SK-N-SH (cell line): ENCODE measurements around the gene AVPR2. TPM values are rescaled to one million over a fixed set of nuclear protein-coding genes. Genes with fewer than 3 reads are reported as not detected.

Experiments used
- CTCF ChIA-PET: fragments of 300-600, 350-600 bp; formaldehyde crosslinking; extraction: SDS; loops from one replicate; lab custom pipeline; 2021; lab: Yijun Ruan, JAX
- POLR2A ChIA-PET: fragments of 350-600 bp; sonication (Branson Sonifier 250); formaldehyde crosslinking; extraction: SDS; loops from one replicate; lab custom pipeline; 2020; ENCODE audit warnings: antibody characterized with exemption, inconsistent platforms; lab: Yijun Ruan, JAX
- DNase-seq: peaks from one replicate; pipeline ENCODE4 v3.0.0; 2012
- H2AFZ ChIP-seq: fragments of 200-600 bp; sonication (generic); 2 replicates; pipeline ENCODE4 v1.8.1; 2016; ENCODE audit warnings: antibody characterized with exemption, mild to moderate bottlenecking, low read depth
- H3F3A ChIP-seq: fragments of 200-600 bp; sonication (generic); replicated peaks from 2 replicates; pipeline ENCODE3; 2016; ENCODE audit warnings: antibody characterized with exemption, mild to moderate bottlenecking; ENCODE audit not compliant: insufficient read depth
- H3K27ac ChIP-seq, 2 experiments: fragments of 200-500 bp in 1 of 2; fragments of 200-600 bp in 1 of 2; sonication (Bioruptor generic) in 1 of 2; sonication (generic), shearing (Covaris generic) in 1 of 2; 2 replicates each; pipeline versions ENCODE4 v1.5.1 to v1.6.1; 2014 to 2016; ENCODE audit warnings: low read depth in 2 of 2, inconsistent platforms in 1 of 2, low read length in 1 of 2, mild to moderate bottlenecking in 1 of 2, mixed read lengths in 1 of 2
- H3K27me3 ChIP-seq: fragments of 200-600 bp; sonication (generic), shearing (Covaris generic); 2 replicates; pipeline ENCODE4 v1.6.1; 2016; ENCODE audit warnings: mixed run types; ENCODE audit not compliant: insufficient read depth
- H3K36me3 ChIP-seq, 2 experiments: fragments of 200-500 bp in 1 of 2; fragments of 200-600 bp in 1 of 2; sonication (Bioruptor generic) in 1 of 2; sonication (generic) in 1 of 2; replicated peaks in 1 of 2; 2 replicates each; pipeline versions ENCODE3 to v1.5.1; 2014 to 2016; ENCODE audit warnings: low read length in 1 of 2, mild to moderate bottlenecking in 1 of 2; ENCODE audit not compliant: insufficient read depth in 2 of 2, control insufficient read depth in 1 of 2
- H3K4me1 ChIP-seq, 2 experiments: fragments of 200-500 bp in 1 of 2; fragments of 200-600 bp in 1 of 2; sonication (Bioruptor generic) in 1 of 2; sonication (generic), shearing (Covaris generic) in 1 of 2; 2 replicates each; pipeline versions ENCODE4 v1.5.1 to v1.6.1; 2014 to 2016; ENCODE audit warnings: low read depth in 1 of 2, low read length in 1 of 2, mixed run types in 1 of 2; ENCODE audit not compliant: insufficient read depth in 2 of 2, control insufficient read depth in 1 of 2
- H3K4me2 ChIP-seq: fragments of 200-600 bp; sonication (generic), shearing (Covaris generic); 2 replicates; pipeline ENCODE4 v1.6.1; 2017; ENCODE audit warnings: mixed run types
- H3K4me3 ChIP-seq, 2 experiments: fragments of 200-500 bp in 1 of 2; fragments of 200-600 bp in 1 of 2; sonication (Bioruptor generic) in 1 of 2; sonication (generic), shearing (Covaris generic) in 1 of 2; 2 replicates each; pipeline versions ENCODE4 v1.5.1 to v1.8.1; 2014 to 2016; ENCODE audit warnings: low read depth in 2 of 2, inconsistent platforms in 1 of 2, low read length in 1 of 2, mild to moderate bottlenecking in 1 of 2, mixed read lengths in 1 of 2, moderate library complexity in 1 of 2
- H3K79me2 ChIP-seq: fragments of 200-600 bp; sonication (generic); 2 replicates; pipeline ENCODE4 v1.8.1; 2017; ENCODE audit warnings: mild to moderate bottlenecking; ENCODE audit not compliant: insufficient read depth
- H3K9ac ChIP-seq: fragments of 200-600 bp; sonication (generic); 2 replicates; pipeline ENCODE4 v1.6.1; 2017; ENCODE audit warnings: mixed run types
- H3K9me2 ChIP-seq: fragments of 200-600 bp; sonication (generic); 2 replicates; pipeline ENCODE4 v1.6.1; 2017; ENCODE audit warnings: mixed run types
- H3K9me3 ChIP-seq: fragments of 200-600 bp; sonication (generic); 2 replicates; pipeline ENCODE4 v1.6.1; 2017; ENCODE audit warnings: mixed run types, mild to moderate bottlenecking, moderate library complexity
- H4K20me1 ChIP-seq: fragments of 200-600 bp; sonication (generic); 2 replicates; pipeline ENCODE4 v1.6.1; 2017; ENCODE audit warnings: mild to moderate bottlenecking, mixed run types; ENCODE audit not compliant: insufficient read depth
- CHD2 ChIP-seq: fragments of 150-350 bp; IDR thresholded peaks from 2 replicates; pipeline ENCODE4 v1.6.1; 2018; ENCODE audit warnings: low read length; ENCODE audit not compliant: partially characterized antibody
- ELF1 ChIP-seq: IDR thresholded peaks from 2 replicates; pipeline ENCODE4 v1.4.0; 2012
- FOXJ3 ChIP-seq: sonication (generic); formaldehyde crosslinking; IDR thresholded peaks from 2 replicates; pipeline ENCODE4 v1.5.1; 2020; ENCODE audit warnings: mild to moderate bottlenecking, missing genetic modification reagents
- FOXM1 ChIP-seq: IDR thresholded peaks from 2 replicates; pipeline ENCODE4 v1.4.0; 2012; ENCODE audit warnings: low read depth, mild to moderate bottlenecking
- MXI1 ChIP-seq: IDR thresholded peaks from 2 replicates; pipeline ENCODE4 v1.6.1; 2012; ENCODE audit warnings: mild to moderate bottlenecking, low read depth, low read length, improper control_type of control experiment
- NFIC ChIP-seq: IDR thresholded peaks from 2 replicates; pipeline ENCODE4 v1.4.0; 2012; ENCODE audit warnings: borderline replicate concordance
- RAD21 ChIP-seq: IDR thresholded peaks from 2 replicates; pipeline ENCODE4 v1.6.1; 2012; ENCODE audit warnings: mild to moderate bottlenecking, low read length
- RFX5 ChIP-seq: IDR thresholded peaks from 2 replicates; pipeline ENCODE4 v1.6.1; 2012; ENCODE audit warnings: mild to moderate bottlenecking, improper control_type of control experiment, low read length
- RXRA ChIP-seq: IDR thresholded peaks from 2 replicates; pipeline ENCODE4 v1.4.0; 2012; ENCODE audit warnings: low read depth, mild to moderate bottlenecking, borderline replicate concordance
- SIN3A ChIP-seq: IDR thresholded peaks from 2 replicates; pipeline ENCODE4 v1.6.1; 2012; ENCODE audit warnings: low read depth, mild to moderate bottlenecking, low read length, moderate library complexity, borderline replicate concordance
- TAF1 ChIP-seq: IDR thresholded peaks from 2 replicates; pipeline ENCODE4 v1.6.1; 2012; ENCODE audit warnings: low read depth, mild to moderate bottlenecking, low read length, moderate library complexity, borderline replicate concordance
- WGBS: methylation state at CpG from one replicate; pipeline ENCODE4 v1.1.6; 2017; ENCODE audit warnings: low lambda C conversion rate; 5-methylcytosine and 5-hydroxymethylcytosine counted together
- polyA plus RNA-seq, 3 experiments: library from polyadenylated mRNA; depleted of rRNA; stranded (reverse); fragments of >200 nt; gene quantifications; 2 replicates each; pipeline ENCODE4 v1.2.3, GENCODE V29; 2012
- TF ChIP-seq, protein P1 (sequence below): IDR thresholded peaks from 2 replicates; pipeline ENCODE4 v1.4.0; 2012; ENCODE audit warnings: low read depth
- TF ChIP-seq, protein P2 (sequence below): IDR thresholded peaks from 2 replicates; pipeline ENCODE4 v1.4.0; 2012; ENCODE audit warnings: low read depth, borderline replicate concordance
- TF ChIP-seq, protein P3 (sequence below): fragments of 150-350 bp; IDR thresholded peaks from 2 replicates; pipeline ENCODE4 v1.6.1; 2016; ENCODE audit warnings: mild to moderate bottlenecking, low read depth, low read length
- TF ChIP-seq, protein P4 (sequence below): fragments of 200-600 bp; sonication (generic); IDR thresholded peaks from 2 replicates; pipeline ENCODE4 v1.6.1; 2017; ENCODE audit warnings: antibody characterized with exemption, mild to moderate bottlenecking, moderate library complexity
- TF ChIP-seq, protein P5 (sequence below): IDR thresholded peaks from 2 replicates; pipeline ENCODE4 v1.4.0; 2012; ENCODE audit warnings: low read depth, borderline replicate concordance

The AVPR2 gene
- polyA plus RNA-seq, 1 of the 3 experiments (the other 2 are of a cell fraction), result not detected

DNA sequence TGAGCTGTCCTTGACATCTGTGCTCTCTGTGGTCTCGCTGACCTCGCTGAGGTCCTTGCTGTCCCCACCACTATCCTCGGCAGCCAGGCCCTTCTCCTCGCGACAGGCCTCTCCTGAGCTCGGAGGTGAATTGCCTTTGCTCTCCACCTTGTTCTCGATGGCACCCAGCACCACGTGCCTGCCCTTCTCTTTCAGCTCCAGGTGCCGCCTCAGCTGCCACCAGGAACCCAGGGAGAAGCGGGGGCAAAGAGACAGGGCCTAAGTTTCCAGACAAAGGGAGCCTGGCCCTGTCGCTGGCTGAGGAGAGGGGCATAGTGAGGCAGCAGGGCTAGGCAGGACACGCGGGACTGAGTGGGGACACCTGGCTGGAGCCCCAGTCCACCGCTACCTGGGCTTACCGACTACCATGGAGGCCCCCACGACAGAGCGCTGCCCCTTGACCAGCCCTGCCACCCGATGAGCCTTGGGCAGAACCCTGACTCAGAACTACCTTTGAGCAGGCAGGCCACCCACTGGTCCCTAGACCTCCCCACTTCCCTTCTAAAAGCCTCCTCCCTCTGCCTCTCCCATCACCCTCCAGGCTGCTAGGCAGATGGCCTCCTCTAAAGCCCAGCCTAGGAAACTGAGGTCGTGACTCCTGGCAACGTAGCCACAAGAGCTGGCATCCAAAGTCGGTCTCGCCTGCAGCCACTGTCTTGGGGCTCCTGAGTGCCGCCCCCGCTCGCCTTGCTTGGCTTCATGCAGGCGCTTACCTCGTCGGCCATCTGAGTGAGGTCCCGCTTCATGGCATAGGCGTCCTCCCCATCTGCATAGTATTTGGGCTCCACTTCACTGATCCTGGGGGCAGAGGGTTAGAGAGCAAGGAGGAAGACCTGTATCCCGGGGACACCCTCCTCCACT is 25.8 kb downstream of the AVPR2 start:
- no peak overlapping the region for H3K9ac ChIP-seq
- TF ChIP-seq NFIC (no peak), FOXJ3 (CRISPR knock-in tag) (no peak), SIN3A (no peak), MXI1 (no peak), RFX5 (no peak), TAF1 (no peak), ELF1 (no peak), CHD2 (no peak), RAD21 (no peak), RXRA (no peak), FOXM1 (no peak)
- TF ChIP-seq, protein P1, sequence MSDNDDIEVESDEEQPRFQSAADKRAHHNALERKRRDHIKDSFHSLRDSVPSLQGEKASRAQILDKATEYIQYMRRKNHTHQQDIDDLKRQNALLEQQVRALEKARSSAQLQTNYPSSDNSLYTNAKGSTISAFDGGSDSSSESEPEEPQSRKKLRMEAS, result no peak
- TF ChIP-seq, protein P2, sequence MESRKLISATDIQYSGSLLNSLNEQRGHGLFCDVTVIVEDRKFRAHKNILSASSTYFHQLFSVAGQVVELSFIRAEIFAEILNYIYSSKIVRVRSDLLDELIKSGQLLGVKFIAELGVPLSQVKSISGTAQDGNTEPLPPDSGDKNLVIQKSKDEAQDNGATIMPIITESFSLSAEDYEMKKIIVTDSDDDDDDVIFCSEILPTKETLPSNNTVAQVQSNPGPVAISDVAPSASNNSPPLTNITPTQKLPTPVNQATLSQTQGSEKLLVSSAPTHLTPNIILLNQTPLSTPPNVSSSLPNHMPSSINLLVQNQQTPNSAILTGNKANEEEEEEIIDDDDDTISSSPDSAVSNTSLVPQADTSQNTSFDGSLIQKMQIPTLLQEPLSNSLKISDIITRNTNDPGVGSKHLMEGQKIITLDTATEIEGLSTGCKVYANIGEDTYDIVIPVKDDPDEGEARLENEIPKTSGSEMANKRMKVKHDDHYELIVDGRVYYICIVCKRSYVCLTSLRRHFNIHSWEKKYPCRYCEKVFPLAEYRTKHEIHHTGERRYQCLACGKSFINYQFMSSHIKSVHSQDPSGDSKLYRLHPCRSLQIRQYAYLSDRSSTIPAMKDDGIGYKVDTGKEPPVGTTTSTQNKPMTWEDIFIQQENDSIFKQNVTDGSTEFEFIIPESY, result no peak
- TF ChIP-seq, protein P3, sequence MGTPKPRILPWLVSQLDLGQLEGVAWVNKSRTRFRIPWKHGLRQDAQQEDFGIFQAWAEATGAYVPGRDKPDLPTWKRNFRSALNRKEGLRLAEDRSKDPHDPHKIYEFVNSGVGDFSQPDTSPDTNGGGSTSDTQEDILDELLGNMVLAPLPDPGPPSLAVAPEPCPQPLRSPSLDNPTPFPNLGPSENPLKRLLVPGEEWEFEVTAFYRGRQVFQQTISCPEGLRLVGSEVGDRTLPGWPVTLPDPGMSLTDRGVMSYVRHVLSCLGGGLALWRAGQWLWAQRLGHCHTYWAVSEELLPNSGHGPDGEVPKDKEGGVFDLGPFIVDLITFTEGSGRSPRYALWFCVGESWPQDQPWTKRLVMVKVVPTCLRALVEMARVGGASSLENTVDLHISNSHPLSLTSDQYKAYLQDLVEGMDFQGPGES, result no peak
- TF ChIP-seq, protein P4, sequence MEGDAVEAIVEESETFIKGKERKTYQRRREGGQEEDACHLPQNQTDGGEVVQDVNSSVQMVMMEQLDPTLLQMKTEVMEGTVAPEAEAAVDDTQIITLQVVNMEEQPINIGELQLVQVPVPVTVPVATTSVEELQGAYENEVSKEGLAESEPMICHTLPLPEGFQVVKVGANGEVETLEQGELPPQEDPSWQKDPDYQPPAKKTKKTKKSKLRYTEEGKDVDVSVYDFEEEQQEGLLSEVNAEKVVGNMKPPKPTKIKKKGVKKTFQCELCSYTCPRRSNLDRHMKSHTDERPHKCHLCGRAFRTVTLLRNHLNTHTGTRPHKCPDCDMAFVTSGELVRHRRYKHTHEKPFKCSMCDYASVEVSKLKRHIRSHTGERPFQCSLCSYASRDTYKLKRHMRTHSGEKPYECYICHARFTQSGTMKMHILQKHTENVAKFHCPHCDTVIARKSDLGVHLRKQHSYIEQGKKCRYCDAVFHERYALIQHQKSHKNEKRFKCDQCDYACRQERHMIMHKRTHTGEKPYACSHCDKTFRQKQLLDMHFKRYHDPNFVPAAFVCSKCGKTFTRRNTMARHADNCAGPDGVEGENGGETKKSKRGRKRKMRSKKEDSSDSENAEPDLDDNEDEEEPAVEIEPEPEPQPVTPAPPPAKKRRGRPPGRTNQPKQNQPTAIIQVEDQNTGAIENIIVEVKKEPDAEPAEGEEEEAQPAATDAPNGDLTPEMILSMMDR, result no peak
- TF ChIP-seq, protein P5, sequence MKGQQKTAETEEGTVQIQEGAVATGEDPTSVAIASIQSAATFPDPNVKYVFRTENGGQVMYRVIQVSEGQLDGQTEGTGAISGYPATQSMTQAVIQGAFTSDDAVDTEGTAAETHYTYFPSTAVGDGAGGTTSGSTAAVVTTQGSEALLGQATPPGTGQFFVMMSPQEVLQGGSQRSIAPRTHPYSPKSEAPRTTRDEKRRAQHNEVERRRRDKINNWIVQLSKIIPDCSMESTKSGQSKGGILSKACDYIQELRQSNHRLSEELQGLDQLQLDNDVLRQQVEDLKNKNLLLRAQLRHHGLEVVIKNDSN, result no peak
- no peak for DNase-seq
- H3K9me3 ChIP-seq, result no peaks in the 10 kb centered on the region
- H3F3A ChIP-seq, result peaks cover 11% of the 10 kb centered on the region
- H3K36me3 ChIP-seq, result peaks cover 12 to 35% of the 10 kb centered on the region in 2 experiments
- H3K27ac ChIP-seq, result no peak overlapping the region; a peak in 1 of 4 replicates
- no peak overlapping the region for H3K4me2 ChIP-seq
- ChIA-PET CTCF (interaction anchor here (0.7 to 16.7 kb wide), 3 partner anchors 8 to 391 kb away, joined by 3 to 271 read pairs (median 4); partner anchors contain the start of gene RENBP), POLR2A (interaction anchor here (0.8 kb wide), 1 partner anchor 49 kb away, joined by 3 read pairs; no protein-coding TSS in a partner anchor)
- peaks cover 35% of the 10 kb centered on the region for H3K79me2 ChIP-seq
- 94% methylated on average over 23 of the region's 31 CpGs for WGBS
- H4K20me1 ChIP-seq, result peaks cover 34% of the 10 kb centered on the region
- H3K4me3 ChIP-seq, result no peak overlapping the region
- H2AFZ ChIP-seq, result no peak overlapping the region
- H3K9me2 ChIP-seq, result no peaks in the 10 kb centered on the region
- H3K27me3 ChIP-seq, result no peaks in the 10 kb centered on the region
- H3K4me1 ChIP-seq, result peaks cover 10 to 46% of the 10 kb centered on the region in 2 experiments; a peak in 2 of 4 replicates
